Subcutaneous adipose tissue (tissue), 4 donors: ENCODE results near the gene CLEC4D. TPM values are rescaled to one million over a fixed set of nuclear protein-coding genes. Genes with fewer than 3 reads are reported as not detected.

Experiments
- CTCF ChIP-seq: fragments of 450-650 bp; IDR thresholded peaks from one replicate; pipeline ENCODE4 v1.5.1; 2016; ENCODE audit warnings: low read depth, mild to moderate bottlenecking, control low read depth, antibody characterized with exemption, moderate library complexity
- total RNA-seq, 4 donors: library from RNA; depleted of rRNA; stranded (reverse); fragments of >200 nt; gene quantifications; one replicate each; pipeline ENCODE4 v1.1.0, GENCODE V29; 2016

CLEC4D gene
- total RNA-seq, 4 donors from 2014 or later: 0.57 to 3.8 (median 1.3) TPM

- no peak for TF ChIP-seq CTCF
Observed at GRCh38 chr12:8491646-8492530, 21.4 kb upstream of the CLEC4D start.

DNA sequence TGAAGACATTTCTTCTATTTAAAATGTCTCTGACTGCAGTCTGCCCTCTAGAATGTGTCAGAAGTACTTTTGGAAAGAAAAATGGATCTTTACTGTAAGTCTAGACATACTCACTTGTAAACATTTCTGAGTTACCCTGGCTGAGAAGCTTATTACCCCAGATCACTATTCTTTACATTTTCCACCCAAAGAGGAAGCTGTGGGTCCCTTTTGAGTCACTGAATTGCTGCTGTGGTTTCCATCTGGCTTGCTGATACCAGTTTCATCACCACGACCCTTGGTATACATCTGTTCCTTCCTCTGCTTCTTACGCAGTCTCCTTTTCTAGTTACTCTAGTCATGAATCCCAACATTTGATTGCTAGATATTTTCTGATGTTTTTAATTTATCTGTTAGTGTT is 20.2 kb upstream of the CLEC4D start:
- TF ChIP-seq CTCF: no peak

GRCh38 chr12:8499616-8500015 is 13.7 kb upstream of the CLEC4D start:
- no peak for TF ChIP-seq CTCF

- no peak for TF ChIP-seq CTCF
Observed at GRCh38 chr12:8501720-8502119, 11.6 kb upstream of the CLEC4D start.

- TF ChIP-seq CTCF: no peak
Observed at GRCh38 chr12:8504351-8504750, 9.0 kb upstream of the CLEC4D start.

- no peak for TF ChIP-seq CTCF
Observed at GRCh38 chr12:8507596-8507995, 5.7 kb upstream of the CLEC4D start.

- TF ChIP-seq CTCF: no peak
Observed at GRCh38 chr12:8508223-8508622, 5.1 kb upstream of the CLEC4D start.
